Myocyte (in vitro differentiated cells): Measurements from ENCODE around the gene KIFC3. TPM values are rescaled to one million over a fixed set of nuclear protein-coding genes. Genes with fewer than 3 reads are reported as not detected.
"Not testable (repeated sequence)": the region's sequence is repeated elsewhere in the genome, so short reads cannot be mapped to it uniquely, and the experiment has no call there.

ENCODE experiments used
- DNase-seq: peaks from one replicate; pipeline ENCODE4 v3.0.0-alpha.2; 2012; ENCODE audit warnings: low read depth
- total RNA-seq: library from RNA; depleted of rRNA; stranded (reverse); fragments of >200 nt; gene quantifications from 2 replicates; pipeline ENCODE4 v1.2.3, GENCODE V29; 2014

The KIFC3 gene
- total RNA-seq, 1 donor from 2014 or later = 64.5 TPM

GRCh38 chr16:57807252-57807967 lies 5.1 kb upstream of the KIFC3 start:
- DNase-seq = no peak

GRCh38 chr16:57805176-57805575 lies 2.9 kb upstream of the KIFC3 start:
- no peak for DNase-seq

DNA sequence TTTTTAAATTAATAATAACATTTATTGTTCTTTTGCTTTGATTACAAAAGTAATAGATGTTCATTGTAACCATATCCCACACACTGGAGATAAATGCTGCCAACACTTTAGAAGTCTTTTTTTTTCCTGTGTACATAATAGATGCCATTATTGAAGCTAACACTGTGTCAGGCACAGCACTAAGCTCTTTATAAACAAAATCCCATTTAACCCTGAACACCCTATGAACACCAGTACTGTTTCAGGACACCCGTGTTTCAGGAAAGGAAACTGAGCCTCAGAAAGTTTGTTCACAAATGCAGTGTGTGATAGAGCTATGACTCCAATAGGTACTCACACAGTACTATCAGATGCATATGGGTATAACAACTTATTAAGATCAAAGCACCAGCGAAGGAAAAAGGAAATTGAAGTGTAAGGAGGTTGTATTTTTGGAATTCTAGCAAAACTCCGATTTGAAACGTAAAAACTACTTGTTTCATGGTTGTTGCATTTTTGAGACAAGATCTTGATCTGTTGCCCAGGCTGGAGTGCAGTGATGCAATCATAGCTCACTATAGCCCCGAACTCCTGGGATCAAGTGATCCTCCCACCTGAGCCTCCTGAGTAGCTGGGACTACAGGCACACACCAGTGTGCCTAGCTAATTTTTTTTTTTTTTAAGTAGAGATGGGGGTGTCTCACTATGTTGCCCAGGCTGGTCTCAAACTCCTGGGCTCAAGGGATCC lies 2.0 kb upstream of the KIFC3 start:
- DNase-seq = no peak

GRCh38 chr16:57803134-57803990 lies 1.1 kb upstream of the KIFC3 start:
- DNase-seq = no peak

DNA sequence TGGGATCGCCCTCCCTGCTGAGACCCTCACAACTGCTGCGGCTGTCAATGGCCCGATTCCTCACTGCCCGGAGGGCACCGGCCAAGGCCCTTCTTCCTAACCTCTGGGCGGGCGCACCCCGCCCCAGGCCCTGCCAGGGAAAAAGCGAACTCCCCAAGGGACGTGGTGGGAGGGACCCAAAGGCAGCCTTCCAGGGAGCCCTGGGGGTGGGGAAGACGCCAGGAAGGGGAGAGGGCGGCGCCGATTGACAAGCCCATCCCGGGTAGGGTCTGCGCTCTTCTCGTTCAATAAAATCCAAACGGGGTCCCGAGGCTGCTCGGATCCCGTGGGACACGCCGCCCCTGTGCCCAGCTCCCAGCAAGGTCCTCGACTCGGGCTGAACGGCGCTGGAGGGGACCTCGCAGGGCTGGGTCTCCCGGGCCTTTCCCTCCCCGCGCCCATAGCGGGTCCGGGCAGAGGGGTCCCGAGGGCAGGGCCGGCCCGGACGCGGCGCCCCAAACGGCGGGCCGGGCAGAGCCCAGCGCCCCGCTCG lies 416 bp downstream of the KIFC3 start:
- peak; percentile 66 for DNase-seq

DNA sequence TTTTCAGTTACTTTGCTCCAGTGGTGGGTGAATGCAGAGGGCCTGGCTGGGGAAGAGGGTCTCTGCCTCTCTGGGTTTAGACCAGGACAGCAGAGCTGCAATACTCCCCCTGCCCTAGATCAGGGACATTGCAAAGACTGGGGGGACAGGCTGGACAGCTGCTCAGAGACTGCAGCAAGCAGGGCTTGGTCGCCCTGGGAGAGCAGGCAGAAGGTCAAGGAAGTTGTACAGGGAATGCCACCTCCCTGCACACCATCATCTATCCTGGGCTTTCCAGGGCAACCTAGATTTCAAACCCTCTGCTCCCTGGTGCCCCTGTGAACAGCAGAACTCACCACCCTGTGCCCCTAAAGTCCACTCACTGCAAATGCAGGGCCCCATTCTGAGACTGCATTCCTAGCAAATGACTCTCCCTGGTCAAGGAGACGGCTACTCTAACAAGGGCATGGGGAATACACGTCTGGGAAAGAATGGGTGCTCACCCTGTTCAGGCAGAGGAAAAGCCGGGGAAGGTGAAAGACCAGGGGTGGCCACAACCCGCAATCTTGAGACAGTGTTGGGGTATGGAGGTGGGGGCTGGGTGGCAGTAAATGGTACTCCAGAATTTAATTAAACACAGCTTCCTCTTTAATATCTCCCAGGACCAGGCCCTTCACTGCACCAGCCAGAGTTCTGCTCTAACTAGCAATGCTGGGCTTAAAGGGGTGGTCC lies 1.0 kb downstream of the KIFC3 start:
- DNase-seq = peak; percentile 68

- no peak for DNase-seq
Measured at GRCh38 chr16:57800200-57801097, 1.8 kb downstream of the KIFC3 start.

GRCh38 chr16:57799600-57800199 lies 2.6 kb downstream of the KIFC3 start:
- DNase-seq = no peak

DNA sequence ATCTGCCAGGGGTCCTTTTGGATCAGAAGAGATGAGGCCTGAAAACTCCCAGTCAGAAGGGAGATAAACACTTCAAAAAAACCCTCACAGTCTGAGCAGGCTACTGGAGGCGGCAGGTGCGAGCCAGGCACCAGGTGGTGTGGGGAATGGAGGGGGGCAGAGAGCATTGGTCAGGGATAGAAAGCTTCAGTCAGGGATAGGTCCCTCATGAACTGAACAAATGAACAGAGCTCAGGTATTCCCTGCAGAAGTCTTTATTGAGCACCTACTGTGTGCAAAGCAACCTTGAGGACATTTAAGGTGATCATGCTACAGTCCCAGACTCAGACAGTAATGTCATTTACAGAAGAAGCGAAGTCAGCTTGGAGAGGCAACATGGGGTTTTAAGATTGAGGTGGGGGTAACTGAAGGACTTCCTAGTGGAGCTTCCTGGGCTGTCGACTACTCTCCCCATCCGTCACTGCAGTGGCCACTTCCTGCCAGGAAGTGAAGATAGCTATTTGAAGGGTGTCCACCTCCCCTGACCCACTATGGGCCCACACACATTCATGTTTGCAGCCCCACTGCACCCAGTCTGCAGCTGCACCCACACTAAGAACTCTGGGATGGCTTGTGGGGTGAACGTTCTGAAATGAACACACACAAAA lies 3.2 kb downstream of the KIFC3 start:
- no peak for DNase-seq

- no peak for DNase-seq
Measured at GRCh38 chr16:57798267-57798810, 4.0 kb downstream of the KIFC3 start.

- no peak for DNase-seq
Measured at GRCh38 chr16:57797526-57798266, 4.6 kb downstream of the KIFC3 start.

- DNase-seq = no peak
Measured at GRCh38 chr16:57797216-57797525, 5.1 kb downstream of the KIFC3 start.

GRCh38 chr16:57796014-57796413 lies 6.3 kb downstream of the KIFC3 start:
- not testable (repeated sequence) for DNase-seq

- DNase-seq = no peak
Measured at GRCh38 chr16:57795431-57795878, 6.8 kb downstream of the KIFC3 start.

DNA sequence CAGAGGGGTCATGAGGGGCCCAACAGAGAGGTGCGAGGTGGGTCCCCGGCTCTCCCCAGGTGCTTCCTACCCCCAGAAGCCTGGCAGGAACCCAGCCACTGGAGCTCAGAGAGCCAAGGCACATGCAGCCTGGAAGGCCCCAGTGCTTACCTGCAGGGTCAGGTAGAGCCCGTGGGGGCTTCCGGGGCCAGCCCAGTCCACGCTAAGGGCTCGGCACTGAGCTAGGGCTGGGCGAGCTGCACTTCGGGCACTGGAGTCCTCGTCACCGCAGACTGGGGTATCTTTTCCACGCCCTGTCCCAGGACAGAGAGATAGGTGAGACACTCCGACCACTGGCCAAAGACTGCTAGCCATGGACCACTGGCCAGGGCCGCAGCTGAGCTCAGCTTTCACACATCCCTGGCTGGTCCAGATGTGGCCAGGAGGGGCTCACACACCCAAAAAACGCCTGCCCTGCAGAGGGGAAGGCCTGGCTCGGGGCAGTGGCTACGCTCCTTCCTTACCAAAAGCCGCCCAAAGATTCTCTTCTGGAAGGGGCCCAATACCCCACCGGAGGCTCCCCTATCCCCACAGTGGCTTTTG lies 7.4 kb downstream of the KIFC3 start:
- DNase-seq = no peak

- no peak for DNase-seq
Measured at GRCh38 chr16:57791893-57792461, 10.3 kb downstream of the KIFC3 start.

- DNase-seq = peak; percentile 91
Measured at GRCh38 chr16:57791195-57791892, 10.9 kb downstream of the KIFC3 start.
